Measurements from ENCODE around the gene SSH2. TPM values are rescaled to one million over a fixed set of nuclear protein-coding genes. Genes with fewer than 3 reads are reported as not detected.

SSH2 gene
- total and polyA plus RNA-seq, 8 donors, result 8.4 to 19.1 (median 10.3) TPM

- TF ChIP-seq CTCF (IDR thresholded peaks at IDR 0.05), result no peak
- ATAC-seq (no peak), FAIRE-seq (no peak), DNase-seq (no peak)
- intact Hi-C loops (cut with DNase I), result no loop called here
- Histone ChIP-seq H3K4me3 (no peak overlapping the region), H3K27me3 (no peaks in the 10 kb centered on the region), H3K36me3 (peaks cover 0 to 19% (median 0%) of the 10 kb centered on the region in 3 donors), H3K27ac (no peak overlapping the region), H3K9me3 (no peaks in the 10 kb centered on the region), H3K4me1 (no peaks in the 10 kb centered on the region)
Observed at GRCh38 chr17:29669266-29669665, 260.8 kb downstream of the SSH2 start.

- Histone ChIP-seq H3K36me3 (peaks cover 0 to 25% (median 0%) of the 10 kb centered on the region in 3 donors), H3K27ac (no peak overlapping the region), H3K9me3 (no peaks in the 10 kb centered on the region), H3K4me1 (no peaks in the 10 kb centered on the region), H3K4me3 (no peak overlapping the region), H3K27me3 (no peaks in the 10 kb centered on the region)
- intact Hi-C loops (cut with DNase I), result no loop called here
- no peak for ATAC-seq
- FAIRE-seq, result no peak
- no peak for DNase-seq
- no peak for TF ChIP-seq CTCF (IDR thresholded peaks at IDR 0.05)
Observed at GRCh38 chr17:29667969-29668368, 262.1 kb downstream of the SSH2 start.

GRCh38 chr17:29665481-29665810 is 264.6 kb downstream of the SSH2 start:
- no peak for DNase-seq
- Histone ChIP-seq H3K4me3 (no peak overlapping the region), H3K4me1 (no peaks in the 10 kb centered on the region), H3K27me3 (no peaks in the 10 kb centered on the region), H3K9me3 (no peaks in the 10 kb centered on the region), H3K36me3 (peaks cover 0 to 14% (median 0%) of the 10 kb centered on the region in 3 donors), H3K27ac (no peak overlapping the region)
- TF ChIP-seq CTCF (IDR thresholded peaks at IDR 0.05), result no peak
- no peak for FAIRE-seq
- peak in 1 of 4 donors; percentile 30 for ATAC-seq
- intact Hi-C loops (cut with DNase I), result no loop called here
- WGBS, 2 donors, result 34 to 44% methylated on average over 1 of the region's 1 CpG

GRCh38 chr17:29664743-29665480 is 265.1 kb downstream of the SSH2 start:
- 47 to 55% methylated on average over 2 of the region's 2 CpGs for WGBS, 2 donors
- no peak overlapping the region for H3K4me3 ChIP-seq
- DNase-seq, result no peak
- no peaks in the 10 kb centered on the region for H3K27me3 ChIP-seq
- no peak for FAIRE-seq
- ATAC-seq, result no peak
- H3K36me3 ChIP-seq, result peaks cover 0 to 14% (median 0%) of the 10 kb centered on the region in 3 donors
- no peaks in the 10 kb centered on the region for H3K9me3 ChIP-seq
- H3K27ac ChIP-seq, result no peak overlapping the region
- intact Hi-C loops (cut with DNase I), result no loop called here
- no peak for TF ChIP-seq CTCF (IDR thresholded peaks at IDR 0.05)
- no peaks in the 10 kb centered on the region for H3K4me1 ChIP-seq

- Histone ChIP-seq H3K27ac (no peak overlapping the region), H3K9me3 (no peaks in the 10 kb centered on the region), H3K4me3 (no peak overlapping the region), H3K36me3 (peaks cover 0 to 14% (median 0%) of the 10 kb centered on the region in 3 donors), H3K4me1 (no peaks in the 10 kb centered on the region), H3K27me3 (no peaks in the 10 kb centered on the region)
- intact Hi-C loops (cut with DNase I), result no loop called here
- 40 to 45% methylated on average over 1 of the region's 1 CpG for WGBS, 2 donors
- no peak for DNase-seq
- TF ChIP-seq CTCF (IDR thresholded peaks at IDR 0.05), result no peak
- no peak for ATAC-seq
- FAIRE-seq, result no peak
Observed at GRCh38 chr17:29663155-29663554, 266.9 kb downstream of the SSH2 start.

Data from pancreas (tissue), 10 donors.